ENCODE results near the gene PAK2. TPM values are rescaled to one million over a fixed set of nuclear protein-coding genes. Genes with fewer than 3 reads are reported as not detected.

The PAK2 gene
- total and polyA plus RNA-seq, 9 of the 15 experiments (the other 6 are each of a cell fraction or from before 2014, with no cell fraction given): 13.2 to 72.4 (median 35.7) TPM

DNA sequence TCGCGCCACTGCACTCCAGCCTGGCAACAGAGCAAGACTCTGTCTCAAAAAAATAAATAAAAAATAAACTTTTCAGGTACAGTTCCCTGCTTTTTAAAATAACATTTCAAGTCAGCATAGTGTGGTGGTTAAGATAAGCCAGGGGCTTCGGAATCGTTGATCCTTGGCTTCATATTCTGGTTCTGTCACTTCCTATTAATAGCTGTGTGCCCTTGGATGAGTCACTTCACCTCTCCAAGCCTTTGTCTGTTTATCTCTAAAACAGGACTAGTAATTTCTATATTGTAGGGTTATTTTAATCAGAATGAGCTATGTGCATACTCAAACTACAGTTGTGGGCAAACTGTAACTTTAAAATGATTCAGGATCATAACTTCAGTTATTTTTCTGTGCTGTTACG lies 74.2 kb downstream of the PAK2 start (continued):
- TF ChIP-seq, protein P1, sequence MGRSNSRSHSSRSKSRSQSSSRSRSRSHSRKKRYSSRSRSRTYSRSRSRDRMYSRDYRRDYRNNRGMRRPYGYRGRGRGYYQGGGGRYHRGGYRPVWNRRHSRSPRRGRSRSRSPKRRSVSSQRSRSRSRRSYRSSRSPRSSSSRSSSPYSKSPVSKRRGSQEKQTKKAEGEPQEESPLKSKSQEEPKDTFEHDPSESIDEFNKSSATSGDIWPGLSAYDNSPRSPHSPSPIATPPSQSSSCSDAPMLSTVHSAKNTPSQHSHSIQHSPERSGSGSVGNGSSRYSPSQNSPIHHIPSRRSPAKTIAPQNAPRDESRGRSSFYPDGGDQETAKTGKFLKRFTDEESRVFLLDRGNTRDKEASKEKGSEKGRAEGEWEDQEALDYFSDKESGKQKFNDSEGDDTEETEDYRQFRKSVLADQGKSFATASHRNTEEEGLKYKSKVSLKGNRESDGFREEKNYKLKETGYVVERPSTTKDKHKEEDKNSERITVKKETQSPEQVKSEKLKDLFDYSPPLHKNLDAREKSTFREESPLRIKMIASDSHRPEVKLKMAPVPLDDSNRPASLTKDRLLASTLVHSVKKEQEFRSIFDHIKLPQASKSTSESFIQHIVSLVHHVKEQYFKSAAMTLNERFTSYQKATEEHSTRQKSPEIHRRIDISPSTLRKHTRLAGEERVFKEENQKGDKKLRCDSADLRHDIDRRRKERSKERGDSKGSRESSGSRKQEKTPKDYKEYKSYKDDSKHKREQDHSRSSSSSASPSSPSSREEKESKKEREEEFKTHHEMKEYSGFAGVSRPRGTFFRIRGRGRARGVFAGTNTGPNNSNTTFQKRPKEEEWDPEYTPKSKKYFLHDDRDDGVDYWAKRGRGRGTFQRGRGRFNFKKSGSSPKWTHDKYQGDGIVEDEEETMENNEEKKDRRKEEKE (IDR thresholded peaks at IDR 0.05; ENCODE audit: borderline replicate concordance in 1 of 2, control insufficient read depth in 1 of 2, low read depth in 2 of 2, low read length in 1 of 2): no peak
- TF ChIP-seq ZNF561 (CRISPR knock-in tag; conservative IDR thresholded peaks at IDR 0.05) (no peak), JUND (IDR thresholded peaks at IDR 0.05; ENCODE audit: borderline replicate concordance, low read depth, low read length) (peak; percentile 89), JUND (tag; IDR thresholded peaks at IDR 0.05; ENCODE audit: borderline replicate concordance, low read depth, low read length) (peak; percentile 86; the same call in 2 of the 3 replicates)

DNA sequence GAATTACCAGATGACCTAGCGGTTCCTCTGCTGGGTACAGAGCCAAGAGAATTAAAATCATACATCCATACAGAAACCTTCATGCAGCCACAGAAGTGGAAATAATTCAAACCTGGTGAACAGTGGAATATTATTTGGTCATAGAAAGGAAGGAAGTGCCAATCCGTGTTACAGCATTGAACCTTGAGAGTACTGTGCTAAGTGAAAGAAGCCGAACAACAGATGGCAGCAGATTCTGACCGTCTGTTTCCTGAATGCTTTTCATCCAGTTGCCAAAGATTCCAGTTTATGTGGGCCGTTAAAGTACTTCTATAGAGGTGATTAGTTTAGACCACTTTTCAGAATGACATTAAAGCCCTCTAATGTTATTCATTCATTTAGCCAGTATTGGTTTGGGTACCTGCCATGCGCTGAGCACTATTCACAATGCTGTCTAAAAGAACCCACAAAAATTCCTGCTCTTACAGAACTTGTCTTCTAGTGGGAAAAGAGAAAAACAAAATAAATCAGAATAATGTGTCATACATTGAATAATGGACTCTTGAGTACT lies 82.2 kb downstream of the PAK2 start:
- BruUV-seq (replicated peaks): no TSS peak
- Histone ChIP-seq H3K27ac (ENCODE audit: extremely low read depth, low read depth, low read length) (no peak overlapping the region), H4K20me1 (replicated peaks; ENCODE audit: control insufficient read depth, insufficient read depth, low read length) (no peaks in the 10 kb centered on the region), H3K79me2 (ENCODE audit: control insufficient read depth, insufficient read depth, low read length) (no peaks in the 10 kb centered on the region), H3K4me2 (ENCODE audit: insufficient read depth, low read length) (no peak overlapping the region), H2AFZ (ENCODE audit: low read depth, low read length) (no peak overlapping the region), H3K9ac (ENCODE audit: insufficient read depth in 1 of 2, low read depth in 2 of 2, low read length in 2 of 2) (no peak overlapping the region), H3K36me3 (ENCODE audit: control insufficient read depth, insufficient read depth, low read length) (peaks cover 78% of the 10 kb centered on the region), H3K9me1 (ENCODE audit: control insufficient read depth, insufficient read depth, low read length) (no peaks in the 10 kb centered on the region), H3K27me3 (ENCODE audit: control insufficient read depth in 2 of 2, insufficient read depth in 2 of 2, low read length in 2 of 2) (no peaks in the 10 kb centered on the region), H3K4me3 (no peak overlapping the region), H3K4me1 (replicated peaks in 1 of 2; ENCODE audit: control insufficient read depth in 2 of 2, insufficient read depth in 2 of 2, low read length in 2 of 2) (no peaks in the 10 kb centered on the region), H3K9me3 (replicated peaks; ENCODE audit: control insufficient read depth, insufficient read depth, low read depth, low read length) (no peaks in the 10 kb centered on the region)
- FAIRE-seq (no peak), ATAC-seq (no peak), DNase-seq (ENCODE audit: extremely low read depth in 1 of 4, low spot score in 3 of 4) (no peak)
- in situ Hi-C loops (cut with MboI): no loop called here
- 86% methylated on average over 6 of the region's 6 CpGs for WGBS (ENCODE audit: insufficient coverage, low coverage, missing lambda C conversion rate)
- POLR2A ChIA-PET: no interaction called here
- intact Hi-C loops (cut with micrococcal nuclease): no loop called here
- TF ChIP-seq, protein P2, sequence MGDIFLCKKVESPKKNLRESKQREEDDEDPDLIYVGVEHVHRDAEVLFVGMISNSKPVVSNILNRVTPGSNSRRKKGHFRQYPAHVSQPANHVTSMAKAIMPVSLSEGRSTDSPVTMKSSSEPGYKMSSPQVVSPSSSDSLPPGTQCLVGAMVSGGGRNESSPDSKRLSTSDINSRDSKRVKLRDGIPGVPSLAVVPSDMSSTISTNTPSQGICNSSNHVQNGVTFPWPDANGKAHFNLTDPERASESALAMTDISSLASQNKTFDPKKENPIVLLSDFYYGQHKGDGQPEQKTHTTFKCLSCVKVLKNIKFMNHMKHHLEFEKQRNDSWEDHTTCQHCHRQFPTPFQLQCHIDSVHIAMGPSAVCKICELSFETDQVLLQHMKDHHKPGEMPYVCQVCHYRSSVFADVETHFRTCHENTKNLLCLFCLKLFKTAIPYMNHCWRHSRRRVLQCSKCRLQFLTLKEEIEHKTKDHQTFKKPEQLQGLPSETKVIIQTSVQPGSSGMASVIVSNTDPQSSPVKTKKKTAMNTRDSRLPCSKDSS (IDR thresholded peaks at IDR 0.05; ENCODE audit: low read depth, partially characterized antibody): no peak
- TF ChIP-seq, protein P3, sequence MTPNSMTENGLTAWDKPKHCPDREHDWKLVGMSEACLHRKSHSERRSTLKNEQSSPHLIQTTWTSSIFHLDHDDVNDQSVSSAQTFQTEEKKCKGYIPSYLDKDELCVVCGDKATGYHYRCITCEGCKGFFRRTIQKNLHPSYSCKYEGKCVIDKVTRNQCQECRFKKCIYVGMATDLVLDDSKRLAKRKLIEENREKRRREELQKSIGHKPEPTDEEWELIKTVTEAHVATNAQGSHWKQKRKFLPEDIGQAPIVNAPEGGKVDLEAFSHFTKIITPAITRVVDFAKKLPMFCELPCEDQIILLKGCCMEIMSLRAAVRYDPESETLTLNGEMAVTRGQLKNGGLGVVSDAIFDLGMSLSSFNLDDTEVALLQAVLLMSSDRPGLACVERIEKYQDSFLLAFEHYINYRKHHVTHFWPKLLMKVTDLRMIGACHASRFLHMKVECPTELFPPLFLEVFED (CRISPR knock-in tag; conservative IDR thresholded peaks at IDR 0.05): no peak
- TF ChIP-seq MAFK (IDR thresholded peaks at IDR 0.05; ENCODE audit: low read length): no peak
- no peak for TF ChIP-seq KDM5B (IDR thresholded peaks at IDR 0.05; ENCODE audit: insufficient replicate concordance, low read depth, low read length)
- TF ChIP-seq HDGF (IDR thresholded peaks at IDR 0.05): no peak
- TF ChIP-seq, protein P4, sequence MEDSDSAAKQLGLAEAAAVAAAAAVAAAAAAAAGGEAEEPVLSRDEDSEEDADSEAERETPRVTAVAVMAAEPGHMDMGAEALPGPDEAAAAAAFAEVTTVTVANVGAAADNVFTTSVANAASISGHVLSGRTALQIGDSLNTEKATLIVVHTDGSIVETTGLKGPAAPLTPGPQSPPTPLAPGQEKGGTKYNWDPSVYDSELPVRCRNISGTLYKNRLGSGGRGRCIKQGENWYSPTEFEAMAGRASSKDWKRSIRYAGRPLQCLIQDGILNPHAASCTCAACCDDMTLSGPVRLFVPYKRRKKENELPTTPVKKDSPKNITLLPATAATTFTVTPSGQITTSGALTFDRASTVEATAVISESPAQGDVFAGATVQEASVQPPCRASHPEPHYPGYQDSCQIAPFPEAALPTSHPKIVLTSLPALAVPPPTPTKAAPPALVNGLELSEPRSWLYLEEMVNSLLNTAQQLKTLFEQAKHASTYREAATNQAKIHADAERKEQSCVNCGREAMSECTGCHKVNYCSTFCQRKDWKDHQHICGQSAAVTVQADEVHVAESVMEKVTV (CRISPR knock-in tag; IDR thresholded peaks at IDR 0.05): no peak
- TF ChIP-seq ZNF830 (CRISPR knock-in tag; IDR thresholded peaks at IDR 0.05): no peak
- TF ChIP-seq XRCC3 (IDR thresholded peaks at IDR 0.05): no peak
- CTCF ChIA-PET (ENCODE audit: low intra/inter-chr PET ratio): no interaction called here
